Measurements from ENCODE around the gene TMEM204.

GRCh38 chr16:1512774-1513173 is 20.7 kb upstream of the TMEM204 start:
- TF ChIP-seq, protein P1, sequence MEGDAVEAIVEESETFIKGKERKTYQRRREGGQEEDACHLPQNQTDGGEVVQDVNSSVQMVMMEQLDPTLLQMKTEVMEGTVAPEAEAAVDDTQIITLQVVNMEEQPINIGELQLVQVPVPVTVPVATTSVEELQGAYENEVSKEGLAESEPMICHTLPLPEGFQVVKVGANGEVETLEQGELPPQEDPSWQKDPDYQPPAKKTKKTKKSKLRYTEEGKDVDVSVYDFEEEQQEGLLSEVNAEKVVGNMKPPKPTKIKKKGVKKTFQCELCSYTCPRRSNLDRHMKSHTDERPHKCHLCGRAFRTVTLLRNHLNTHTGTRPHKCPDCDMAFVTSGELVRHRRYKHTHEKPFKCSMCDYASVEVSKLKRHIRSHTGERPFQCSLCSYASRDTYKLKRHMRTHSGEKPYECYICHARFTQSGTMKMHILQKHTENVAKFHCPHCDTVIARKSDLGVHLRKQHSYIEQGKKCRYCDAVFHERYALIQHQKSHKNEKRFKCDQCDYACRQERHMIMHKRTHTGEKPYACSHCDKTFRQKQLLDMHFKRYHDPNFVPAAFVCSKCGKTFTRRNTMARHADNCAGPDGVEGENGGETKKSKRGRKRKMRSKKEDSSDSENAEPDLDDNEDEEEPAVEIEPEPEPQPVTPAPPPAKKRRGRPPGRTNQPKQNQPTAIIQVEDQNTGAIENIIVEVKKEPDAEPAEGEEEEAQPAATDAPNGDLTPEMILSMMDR (IDR thresholded peaks at IDR 0.05) = no peak
- TF ChIP-seq POLR2A (IDR thresholded peaks at IDR 0.05) = no peak
